GM12878 (cell line): ENCODE measurements around the gene COMMD7.

Source experiments
- TF ChIP-seq, protein P1 (sequence below): fragments of 450-650 bp; IDR thresholded peaks from 2 replicates; pipeline ENCODE4 v1.6.1; 2017; ENCODE audit warnings: mild to moderate bottlenecking
- TF ChIP-seq, protein P2 (sequence below), 3 experiments: IDR thresholded peaks in 2 of 3; conservative IDR thresholded peaks in 1 of 3; 2 replicates each; pipeline ENCODE4 v1.5.1; 2011; ENCODE audit warnings: low read depth in 3 of 3, low read length in 3 of 3, mild to moderate bottlenecking in 3 of 3, control low read depth in 2 of 3, moderate library complexity in 2 of 3, inconsistent platforms in 1 of 3, mixed read lengths in 1 of 3; ENCODE audit not compliant: control insufficient read depth in 2 of 3, insufficient read depth in 1 of 3; ENCODE audit errors: extremely low read depth in 1 of 3

DNA sequence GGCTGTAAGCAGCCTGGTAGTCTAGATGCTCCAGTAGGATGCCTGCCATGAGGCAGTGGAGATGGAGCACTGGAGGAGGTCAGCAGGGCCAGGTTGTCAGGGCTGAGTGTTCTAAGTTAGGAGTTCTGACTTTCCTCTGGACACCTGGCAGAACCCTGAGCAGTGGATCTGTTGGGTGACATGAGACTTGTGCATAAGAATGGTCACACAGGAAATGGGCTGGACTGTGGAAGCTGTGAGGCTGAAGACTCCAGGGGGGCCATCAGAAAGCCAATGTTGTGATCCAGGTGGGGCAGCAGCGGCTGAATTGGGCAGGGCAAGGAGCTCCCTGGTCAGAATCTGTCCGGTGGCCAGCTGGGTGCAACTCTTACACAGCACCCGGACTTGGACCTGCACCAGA, 45.7 kb downstream of the COMMD7 start:
- TF ChIP-seq, protein P1, sequence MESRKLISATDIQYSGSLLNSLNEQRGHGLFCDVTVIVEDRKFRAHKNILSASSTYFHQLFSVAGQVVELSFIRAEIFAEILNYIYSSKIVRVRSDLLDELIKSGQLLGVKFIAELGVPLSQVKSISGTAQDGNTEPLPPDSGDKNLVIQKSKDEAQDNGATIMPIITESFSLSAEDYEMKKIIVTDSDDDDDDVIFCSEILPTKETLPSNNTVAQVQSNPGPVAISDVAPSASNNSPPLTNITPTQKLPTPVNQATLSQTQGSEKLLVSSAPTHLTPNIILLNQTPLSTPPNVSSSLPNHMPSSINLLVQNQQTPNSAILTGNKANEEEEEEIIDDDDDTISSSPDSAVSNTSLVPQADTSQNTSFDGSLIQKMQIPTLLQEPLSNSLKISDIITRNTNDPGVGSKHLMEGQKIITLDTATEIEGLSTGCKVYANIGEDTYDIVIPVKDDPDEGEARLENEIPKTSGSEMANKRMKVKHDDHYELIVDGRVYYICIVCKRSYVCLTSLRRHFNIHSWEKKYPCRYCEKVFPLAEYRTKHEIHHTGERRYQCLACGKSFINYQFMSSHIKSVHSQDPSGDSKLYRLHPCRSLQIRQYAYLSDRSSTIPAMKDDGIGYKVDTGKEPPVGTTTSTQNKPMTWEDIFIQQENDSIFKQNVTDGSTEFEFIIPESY, result no peak
- TF ChIP-seq, protein P2, sequence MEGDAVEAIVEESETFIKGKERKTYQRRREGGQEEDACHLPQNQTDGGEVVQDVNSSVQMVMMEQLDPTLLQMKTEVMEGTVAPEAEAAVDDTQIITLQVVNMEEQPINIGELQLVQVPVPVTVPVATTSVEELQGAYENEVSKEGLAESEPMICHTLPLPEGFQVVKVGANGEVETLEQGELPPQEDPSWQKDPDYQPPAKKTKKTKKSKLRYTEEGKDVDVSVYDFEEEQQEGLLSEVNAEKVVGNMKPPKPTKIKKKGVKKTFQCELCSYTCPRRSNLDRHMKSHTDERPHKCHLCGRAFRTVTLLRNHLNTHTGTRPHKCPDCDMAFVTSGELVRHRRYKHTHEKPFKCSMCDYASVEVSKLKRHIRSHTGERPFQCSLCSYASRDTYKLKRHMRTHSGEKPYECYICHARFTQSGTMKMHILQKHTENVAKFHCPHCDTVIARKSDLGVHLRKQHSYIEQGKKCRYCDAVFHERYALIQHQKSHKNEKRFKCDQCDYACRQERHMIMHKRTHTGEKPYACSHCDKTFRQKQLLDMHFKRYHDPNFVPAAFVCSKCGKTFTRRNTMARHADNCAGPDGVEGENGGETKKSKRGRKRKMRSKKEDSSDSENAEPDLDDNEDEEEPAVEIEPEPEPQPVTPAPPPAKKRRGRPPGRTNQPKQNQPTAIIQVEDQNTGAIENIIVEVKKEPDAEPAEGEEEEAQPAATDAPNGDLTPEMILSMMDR (IDR thresholded peaks at IDR 0.05 in 2 of 3, conservative IDR thresholded peaks at IDR 0.05 in 1 of 3; ENCODE audit: control insufficient read depth in 2 of 3, extremely low read depth in 1 of 3, insufficient read depth in 1 of 3, low read depth in 3 of 3, low read length in 3 of 3), result no peak
